K562 (cell line): ENCODE measurements around the gene PPP2R2D. TPM values are rescaled to one million over a fixed set of nuclear protein-coding genes. Genes with fewer than 3 reads are reported as not detected.

Source experiments
- ATAC-seq: fragments of 200-7000 bp; cut with Tn5 transposase; 3 replicates; pipeline ENCODE4 v1.9.1; 2020; ENCODE audit warnings: moderate library complexity
- BruUV-seq: library from RNA; stranded (reverse); fragments of 400-500 nt; replicated peaks from 2 replicates; lab custom pipeline; 2021; lab: Mats Ljungman, UMichigan
- CTCF ChIA-PET: fragments of 300-600 bp; formaldehyde crosslinking; extraction: SDS; loops from one replicate; lab custom pipeline; 2021; ENCODE audit warnings: low intra/inter-chr PET ratio; lab: Yijun Ruan, JAX
- POLR2A ChIA-PET: fragments of 300-600, 350-650 bp; sonication (Branson Sonifier 250); formaldehyde crosslinking; extraction: SDS; loops from one replicate; lab custom pipeline; 2021; ENCODE audit warnings: antibody characterized with exemption, inconsistent platforms; lab: Yijun Ruan, JAX
- DNase-seq, 4 experiments: peaks; one replicate each; pipeline versions ENCODE4 v3.0.0 to v3.0.0-alpha.2; 2011 to 2018; ENCODE audit warnings: low spot score in 3 of 4, mixed read lengths in 3 of 4; ENCODE audit errors: extremely low read depth in 1 of 4
- FAIRE-seq: peaks from 2 replicates; lab custom pipeline; 2011; peaks lifted over from hg19 to GRCh38; lab: Jason Lieb, UNC
- H2AFZ ChIP-seq: 2 replicates; pipeline ENCODE4 v1.6.0; 2011; ENCODE audit warnings: low read depth, low read length, control low read depth, inconsistent platforms
- H3K27ac ChIP-seq: fragments of 200-600 bp; 3 replicates; pipeline ENCODE4 v1.8.0; 2011; ENCODE audit warnings: low read depth, mild to moderate bottlenecking, control low read depth, inconsistent platforms, low read length, moderate library complexity, mixed read lengths; ENCODE audit errors: extremely low read depth
- H3K27me3 ChIP-seq, 2 experiments: fragments of 300-600 bp in 1 of 2; 2 replicates in 1 of 2; 3 replicates in 1 of 2; pipeline versions ENCODE4 v1.6.0 to v1.8.0; 2011; ENCODE audit warnings: inconsistent platforms in 2 of 2, low read length in 2 of 2, mild to moderate bottlenecking in 1 of 2, mixed read lengths in 1 of 2, moderate library complexity in 1 of 2; ENCODE audit not compliant: control insufficient read depth in 2 of 2, insufficient read depth in 2 of 2
- H3K36me3 ChIP-seq: fragments of 300-600 bp; 3 replicates; pipeline ENCODE4 v1.8.0; 2011; ENCODE audit warnings: mild to moderate bottlenecking, low read length, inconsistent platforms; ENCODE audit not compliant: control insufficient read depth, insufficient read depth
- H3K4me1 ChIP-seq, 2 experiments: fragments of 200-600 bp in 1 of 2; replicated peaks in 1 of 2; 2 replicates in 1 of 2; 3 replicates in 1 of 2; pipeline versions ENCODE4 v1.5.1 to v1.8.0; 2011; ENCODE audit warnings: inconsistent platforms in 2 of 2, low read length in 2 of 2, mild to moderate bottlenecking in 1 of 2, mixed read lengths in 1 of 2, moderate library complexity in 1 of 2; ENCODE audit not compliant: control insufficient read depth in 2 of 2, insufficient read depth in 2 of 2
- H3K4me2 ChIP-seq: 2 replicates; pipeline ENCODE4 v1.6.1; 2011; ENCODE audit warnings: low read length, control low read depth, inconsistent platforms, mixed read lengths; ENCODE audit not compliant: insufficient read depth
- H3K4me3 ChIP-seq: fragments of 200-600 bp; sonication (generic), shearing (Covaris generic); 2 replicates; pipeline ENCODE4 v1.5.1; 2016; ENCODE audit warnings: control low read depth, inconsistent platforms
- H3K79me2 ChIP-seq: fragments of 200-600 bp; 3 replicates; pipeline ENCODE4 v1.8.0; 2011; ENCODE audit warnings: low read length, inconsistent platforms; ENCODE audit not compliant: control insufficient read depth, insufficient read depth
- H3K9ac ChIP-seq, 2 experiments: 2 replicates each; pipeline versions ENCODE4 v1.6.0 to v1.6.1; 2011; ENCODE audit warnings: low read depth in 2 of 2, low read length in 2 of 2, control low read depth in 1 of 2, inconsistent platforms in 1 of 2, mild to moderate bottlenecking in 1 of 2, mixed read lengths in 1 of 2; ENCODE audit not compliant: insufficient read depth in 1 of 2
- H3K9me1 ChIP-seq: one replicate; pipeline ENCODE4 v1.6.0; 2011; ENCODE audit warnings: inconsistent platforms, mild to moderate bottlenecking, low read length, moderate library complexity; ENCODE audit not compliant: control insufficient read depth, insufficient read depth
- H3K9me3 ChIP-seq: replicated peaks from 2 replicates; pipeline ENCODE4 v1.5.1; 2011; ENCODE audit warnings: low read depth, low read length, inconsistent platforms; ENCODE audit not compliant: control insufficient read depth, insufficient read depth
- H4K20me1 ChIP-seq: replicated peaks from 2 replicates; pipeline ENCODE4 v1.6.1; 2011; ENCODE audit warnings: low read length, inconsistent platforms, mixed read lengths; ENCODE audit not compliant: control insufficient read depth, insufficient read depth
- ARID1B ChIP-seq: fragments of 450-650 bp; IDR thresholded peaks from 2 replicates; pipeline ENCODE4 v1.6.1; 2016; ENCODE audit warnings: antibody characterized with exemption, mild to moderate bottlenecking, inconsistent platforms
- DEAF1 ChIP-seq: fragments of 450-650 bp; formaldehyde crosslinking; IDR thresholded peaks from 2 replicates; pipeline ENCODE4 v1.4.0; 2020; ENCODE audit warnings: mild to moderate bottlenecking, moderate library complexity
- GTF3C2 ChIP-seq: IDR thresholded peaks from 3 replicates; pipeline ENCODE4 v1.6.1; 2011; ENCODE audit warnings: borderline replicate concordance, mild to moderate bottlenecking, moderate library complexity; ENCODE audit not compliant: insufficient read length; ENCODE audit errors: extremely low read depth
- NR2C2 ChIP-seq, 2 experiments: fragments of 200-800 bp in 1 of 2; sonication (Bioruptor generic) in 1 of 2; sonication (generic) in 1 of 2; formaldehyde crosslinking in 1 of 2; IDR thresholded peaks; 2 replicates each; pipeline versions ENCODE4 v1.6.1 to v1.8.0; 2016 to 2022; ENCODE audit warnings: mild to moderate bottlenecking in 1 of 2, missing compliant biosample characterization in 1 of 2, missing genetic modification characterization in 1 of 2, missing genetic modification reagents in 1 of 2
- PRDM10 ChIP-seq: fragments of 450-650 bp; IDR thresholded peaks from 2 replicates; pipeline ENCODE4 v1.6.1; 2018; ENCODE audit not compliant: partially characterized antibody
- SIRT6 ChIP-seq: IDR thresholded peaks from one replicate; pipeline ENCODE4 v1.6.1; 2012; ENCODE audit warnings: low read depth, mild to moderate bottlenecking, control low read depth, inconsistent platforms, low read length, moderate library complexity
- SIX5 ChIP-seq, 2 experiments: IDR thresholded peaks; 2 replicates each; pipeline ENCODE4 v1.6.1; 2011; ENCODE audit warnings: low read length in 2 of 2, borderline replicate concordance in 1 of 2, low read depth in 1 of 2, mild to moderate bottlenecking in 1 of 2, moderate library complexity in 1 of 2; ENCODE audit not compliant: insufficient read depth in 1 of 2
- ZNF124 ChIP-seq: sonication (generic); formaldehyde crosslinking; IDR thresholded peaks from 2 replicates; pipeline ENCODE4 v1.8.1; 2022; ENCODE audit warnings: missing genetic modification reagents
- ZNF277 ChIP-seq: fragments of 250-450 bp; sonication (Bioruptor Pico); IDR thresholded peaks from 2 replicates; pipeline ENCODE4 v1.8.0; 2022; ENCODE audit warnings: inconsistent platforms, mild to moderate bottlenecking, moderate library complexity, borderline replicate concordance
- ZNF41 ChIP-seq: fragments of 250-450 bp; sonication (Bioruptor Pico); conservative IDR thresholded peaks from 2 replicates; pipeline ENCODE4 v1.4.0; 2020; ENCODE audit warnings: mild to moderate bottlenecking
- WGBS: fragments of 100-300 bp; shearing (Covaris generic); methylation state at CpG from one replicate; pipeline ENCODE4 v1.1.6; 2016; ENCODE audit warnings: low coverage, mixed read lengths; ENCODE audit not compliant: insufficient coverage; ENCODE audit errors: missing lambda C conversion rate; 5-methylcytosine and 5-hydroxymethylcytosine counted together
- in situ Hi-C: fragments of 300-500 bp; cut with MboI; formaldehyde crosslinking; loops from 4 replicates; pipeline ENCODE4 v1.15.0; 2018; ENCODE audit warnings: inconsistent platforms, mixed read lengths
- intact Hi-C: fragments of 100-400 bp; cut with micrococcal nuclease; formaldehyde crosslinking; loops from 2 replicates; pipeline ENCODE4 v1.14.2; 2022
- polyA plus RNA-seq, 8 experiments: library from polyadenylated mRNA; depleted of rRNA in 4 of 8; stranded (reverse) in 5 of 8; unstranded in 3 of 8; fragments of >200 nt; fragmentation: Nextera tagmentation in 2 of 8; fragmentation: Illumina TruSeq in 1 of 8; extraction: Ambion mirVana in 2 of 8; extraction: Trizol in 1 of 8; gene quantifications; 2 replicates each; pipeline versions ENCODE4 v1.2.1 to v1.2.3, GENCODE V29; 2011 to 2014; ENCODE audit warnings: inconsistent platforms in 1 of 8, missing spikeins in 1 of 8
- total RNA-seq, 7 experiments: library from RNA; depleted of rRNA in 6 of 7; stranded (reverse); fragments of >200 nt in 6 of 7; fragmentation: Illumina TruSeq in 2 of 7; extraction: Trizol in 2 of 7; gene quantifications; 2 replicates each; pipeline versions ENCODE4 v1.2.1 to v1.2.3, GENCODE V29; 2011 to 2021; ENCODE audit warnings: low replicate concordance in 1 of 7

PPP2R2D gene
- total and polyA plus RNA-seq, 9 of the 15 experiments (the other 6 are each of a cell fraction or from before 2014, with no cell fraction given), result 1.9 to 37.0 (median 26.8) TPM

- no peaks in the 10 kb centered on the region for H3K27me3 ChIP-seq
- no peaks in the 10 kb centered on the region for H4K20me1 ChIP-seq
- no peaks in the 10 kb centered on the region for H3K79me2 ChIP-seq
- no peak overlapping the region for H3K4me3 ChIP-seq
- H3K4me2 ChIP-seq, result no peak overlapping the region
- no peaks in the 10 kb centered on the region for H3K9me3 ChIP-seq
- FAIRE-seq (no peak), DNase-seq (no peak), ATAC-seq (no peak)
- no peaks in the 10 kb centered on the region for H3K4me1 ChIP-seq
- in situ Hi-C loops (no loop called here), intact Hi-C loops (no loop called here)
- WGBS, result 91% methylated on average over 6 of the region's 6 CpGs
- H3K36me3 ChIP-seq, result peaks cover 76% of the 10 kb centered on the region; the same call in 2 of the 3 replicates
- H3K9ac ChIP-seq, result no peak overlapping the region
- BruUV-seq, result no TSS peak
- H3K9me1 ChIP-seq, result no peaks in the 10 kb centered on the region
- H2AFZ ChIP-seq, result no peak overlapping the region
- CTCF ChIA-PET, result no interaction called here
- H3K27ac ChIP-seq, result no peak overlapping the region
- POLR2A ChIA-PET, result no interaction called here
- TF ChIP-seq GTF3C2, result no peak
- TF ChIP-seq ZNF124 (CRISPR knock-in tag), result no peak
- TF ChIP-seq NR2C2 (CRISPR knock-in tag; IDR thresholded peaks at IDR 0.05), result no peak
- TF ChIP-seq NR2C2 (tag; IDR thresholded peaks at IDR 0.05), result no peak
- TF ChIP-seq DEAF1 (CRISPR knock-in tag), result no peak
- TF ChIP-seq ZNF277 (CRISPR knock-in tag), result no peak
- TF ChIP-seq ARID1B, result no peak
- TF ChIP-seq SIX5 (IDR thresholded peaks at IDR 0.05; ENCODE audit: borderline replicate concordance in 1 of 2, insufficient read depth in 1 of 2, low read depth in 1 of 2, low read length in 2 of 2), result no peak
- TF ChIP-seq SIRT6, result no peak
- no peak for TF ChIP-seq ZNF41 (CRISPR knock-in tag)
- TF ChIP-seq PRDM10, result no peak
Observed at GRCh38 chr10:131948501-131948900, 47.7 kb downstream of the PPP2R2D start.
